ENCODE results near the gene PIEZO1. TPM values are rescaled to one million over a fixed set of nuclear protein-coding genes. Genes with fewer than 3 reads are reported as not detected.
"Not testable (repeated sequence)": the region's sequence is repeated elsewhere in the genome, so short reads cannot be mapped to it uniquely, and the experiment has no call there.

The PIEZO1 gene
- total and polyA plus RNA-seq, 8 donors: 16.3 to 255 (median 31.8) TPM

DNA sequence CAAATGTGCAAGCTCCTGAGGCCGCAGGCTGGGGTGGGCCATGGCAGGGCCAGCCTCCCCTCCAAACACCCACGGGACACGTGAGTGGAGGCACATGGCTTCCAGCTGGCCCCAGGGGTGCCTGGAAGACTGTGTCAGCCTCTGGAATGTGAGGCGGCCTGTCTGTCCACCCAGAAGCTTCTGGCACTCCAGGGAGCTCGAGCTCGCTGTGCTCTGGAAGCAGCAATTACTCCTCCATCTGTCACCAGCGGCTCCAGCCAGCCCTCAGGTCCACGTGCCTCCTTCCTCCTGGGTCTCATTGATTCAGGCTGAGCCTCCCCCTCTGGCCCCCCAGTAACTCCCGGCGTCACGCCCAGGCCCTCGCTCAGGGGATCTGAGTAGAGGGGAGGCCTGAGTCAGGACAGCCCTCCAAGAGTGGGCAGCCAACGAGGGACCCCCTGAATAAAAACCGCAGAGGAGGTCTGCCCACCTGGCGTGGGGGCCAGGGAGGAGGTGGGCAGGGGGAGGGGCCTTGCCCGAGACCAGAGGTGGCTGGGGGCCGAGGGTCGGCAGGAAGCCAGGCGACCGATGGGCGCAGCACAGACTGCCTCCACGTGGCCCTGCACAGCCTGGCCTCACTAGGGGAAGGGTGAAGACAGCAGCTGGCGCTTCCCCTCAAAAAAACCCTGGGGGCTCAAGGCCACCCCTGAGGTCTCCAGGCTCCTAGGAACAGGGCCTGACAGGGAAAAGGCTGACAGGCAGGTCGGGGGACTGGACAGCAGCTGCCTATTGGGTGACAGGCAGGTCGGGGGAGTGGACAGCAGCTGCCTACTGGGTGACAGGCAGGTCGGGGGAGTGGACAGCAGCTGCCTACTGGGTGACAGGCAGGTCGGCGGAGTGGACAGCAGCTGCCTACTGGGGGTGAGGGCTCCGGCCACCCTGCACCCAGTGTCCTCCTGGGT, 11.9 kb downstream of the PIEZO1 start:
- ATAC-seq (peak; percentile 40 to 63 (median 54)), FAIRE-seq (no peak), DNase-seq (peak in 4 of 6 donors; percentile 59 to 83 (median 71))
- H3K36me3 ChIP-seq: no peaks in the 10 kb centered on the region
- H3K9me3 ChIP-seq: no peaks in the 10 kb centered on the region
- intact Hi-C loops (cut with DNase I): no loop called here
- WGBS, 2 donors: 40 to 41% methylated on average over 26 to 29 of the region's 29 CpGs
- no peak overlapping the region for H3K4me3 ChIP-seq
- no peaks in the 10 kb centered on the region for H3K4me1 ChIP-seq
- no peaks in the 10 kb centered on the region for H3K27me3 ChIP-seq
- TF ChIP-seq, protein P1, sequence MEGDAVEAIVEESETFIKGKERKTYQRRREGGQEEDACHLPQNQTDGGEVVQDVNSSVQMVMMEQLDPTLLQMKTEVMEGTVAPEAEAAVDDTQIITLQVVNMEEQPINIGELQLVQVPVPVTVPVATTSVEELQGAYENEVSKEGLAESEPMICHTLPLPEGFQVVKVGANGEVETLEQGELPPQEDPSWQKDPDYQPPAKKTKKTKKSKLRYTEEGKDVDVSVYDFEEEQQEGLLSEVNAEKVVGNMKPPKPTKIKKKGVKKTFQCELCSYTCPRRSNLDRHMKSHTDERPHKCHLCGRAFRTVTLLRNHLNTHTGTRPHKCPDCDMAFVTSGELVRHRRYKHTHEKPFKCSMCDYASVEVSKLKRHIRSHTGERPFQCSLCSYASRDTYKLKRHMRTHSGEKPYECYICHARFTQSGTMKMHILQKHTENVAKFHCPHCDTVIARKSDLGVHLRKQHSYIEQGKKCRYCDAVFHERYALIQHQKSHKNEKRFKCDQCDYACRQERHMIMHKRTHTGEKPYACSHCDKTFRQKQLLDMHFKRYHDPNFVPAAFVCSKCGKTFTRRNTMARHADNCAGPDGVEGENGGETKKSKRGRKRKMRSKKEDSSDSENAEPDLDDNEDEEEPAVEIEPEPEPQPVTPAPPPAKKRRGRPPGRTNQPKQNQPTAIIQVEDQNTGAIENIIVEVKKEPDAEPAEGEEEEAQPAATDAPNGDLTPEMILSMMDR (IDR thresholded peaks at IDR 0.05): no peak
- H3K27ac ChIP-seq: peak overlapping the region; percentile 65 to 77 (median 69)

GRCh38 chr16:88771781-88772180, 13.2 kb downstream of the PIEZO1 start:
- 77 to 92% methylated on average over 13 to 17 of the region's 23 CpGs for WGBS, 2 donors
- ATAC-seq; H3K9me3 ChIP-seq; H3K27me3 ChIP-seq; H3K4me3 ChIP-seq; FAIRE-seq; H3K4me1 ChIP-seq; H3K36me3 ChIP-seq; intact Hi-C loops (cut with DNase I); DNase-seq: not testable (repeated sequence)
- H3K27ac ChIP-seq: peak overlapping the region in 3 of 4 donors; percentile 65 to 71 (median 67)

DNA sequence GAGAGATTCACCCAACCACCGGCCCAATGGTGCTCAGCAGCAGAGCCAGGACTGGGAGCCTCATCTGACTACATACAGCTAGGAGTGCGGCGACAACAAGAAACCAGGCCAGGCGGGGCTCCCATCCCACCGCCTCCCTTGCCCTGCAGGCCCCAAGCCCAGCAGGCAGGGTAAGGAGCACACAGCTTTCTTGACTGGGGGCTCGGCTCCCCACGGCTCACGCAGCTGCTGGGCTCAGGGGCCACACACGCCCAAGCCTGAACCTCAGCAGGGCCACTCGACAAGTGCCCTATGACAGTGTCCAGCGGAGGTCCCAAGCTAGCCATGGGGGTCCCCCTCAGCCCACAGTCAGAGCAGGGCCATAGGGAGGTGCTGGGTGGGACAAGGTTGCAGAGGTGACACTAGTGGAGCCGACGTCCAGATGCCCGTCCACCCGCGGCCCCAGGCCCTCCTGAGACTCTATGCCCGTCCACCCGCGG, 13.7 kb downstream of the PIEZO1 start:
- WGBS, 2 donors: 84 to 86% methylated on average over 19 of the region's 19 CpGs
- peak in 2 of 6 donors; percentile 27 to 64 for DNase-seq
- FAIRE-seq: no peak
- Histone ChIP-seq H3K4me1 (peaks cover 0 to 6% (median 0%) of the 10 kb centered on the region in 3 donors), H3K27ac (peak overlapping the region; percentile 78 to 85 (median 80)), H3K9me3 (no peaks in the 10 kb centered on the region), H3K27me3 (no peaks in the 10 kb centered on the region), H3K4me3 (no peak overlapping the region), H3K36me3 (no peaks in the 10 kb centered on the region)
- TF ChIP-seq, protein P1 (IDR thresholded peaks at IDR 0.05): no peak
- ATAC-seq: no peak
- intact Hi-C loops (cut with DNase I): no loop called here

DNA sequence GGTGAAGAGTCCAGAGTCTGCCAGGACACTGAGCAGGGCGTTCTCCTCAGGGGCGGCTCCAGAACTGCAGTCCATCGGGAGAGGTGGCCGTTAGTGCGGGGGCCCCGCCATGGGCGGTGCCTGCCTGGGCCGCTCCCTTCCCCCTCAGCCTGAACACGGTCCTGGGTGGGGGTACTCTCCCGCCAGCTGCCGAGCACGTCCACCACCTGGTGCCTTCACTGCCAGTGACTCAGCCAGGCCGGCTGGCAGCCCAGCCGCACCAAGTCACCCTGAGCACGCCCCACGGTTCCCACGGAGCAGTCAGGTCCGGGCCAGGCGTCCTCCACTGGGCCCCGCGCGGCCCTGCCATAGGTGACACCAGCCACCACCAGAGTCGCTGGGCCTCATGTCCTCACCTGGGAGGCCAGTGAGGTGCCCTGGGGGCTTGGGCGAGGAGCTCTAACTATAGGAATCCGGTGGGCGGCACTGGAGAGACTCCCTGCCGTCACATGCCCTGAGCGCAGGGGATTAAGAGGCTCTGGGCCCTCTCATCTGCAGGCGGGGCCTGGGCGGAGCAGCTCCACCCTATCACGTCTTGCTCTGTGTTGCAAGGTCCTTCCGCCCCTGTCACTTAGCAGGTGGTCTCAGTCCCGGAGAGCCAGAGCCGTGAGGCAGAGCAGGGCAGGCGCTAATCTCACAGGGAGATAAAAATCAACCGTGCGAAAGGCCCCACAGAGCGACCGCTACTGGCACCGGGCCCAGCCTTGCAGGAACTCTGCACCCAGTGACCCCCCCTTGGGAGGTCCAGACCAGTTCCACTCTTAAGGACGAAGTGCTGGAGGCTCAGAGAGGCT, 14.3 kb downstream of the PIEZO1 start:
- 37 to 40% methylated on average over 41 of the region's 41 CpGs for WGBS, 2 donors
- ATAC-seq (peak; percentile 41 to 55 (median 48)), DNase-seq (peak in 4 of 6 donors; percentile 65 to 87 (median 74)), FAIRE-seq (no peak)
- Histone ChIP-seq H3K27me3 (no peaks in the 10 kb centered on the region), H3K9me3 (no peaks in the 10 kb centered on the region), H3K4me1 (peaks cover 0 to 6% (median 0%) of the 10 kb centered on the region in 3 donors), H3K36me3 (no peaks in the 10 kb centered on the region), H3K27ac (peak overlapping the region; percentile 78 to 85 (median 80)), H3K4me3 (peak overlapping the region in 2 of 4 donors; percentile 2 to 5)
- intact Hi-C loops (cut with DNase I): no loop called here
- TF ChIP-seq, protein P1 (IDR thresholded peaks at IDR 0.05): no peak

Data from pancreas (tissue), 10 donors.